HUDEP-2 (cell line): ENCODE data around the gene STK38.

Source experiments
- DNase-seq, 76 experiments: peaks; one replicate each; lab custom pipeline; 2025; ENCODE audit not compliant: unreplicated experiment in 76 of 76; lab: John Stamatoyannopoulos, UW

STK38 gene

GRCh38 chr6:36524871-36525270, 22.4 kb downstream of the STK38 start:
- no peak for DNase-seq

- no peak for DNase-seq
Measured at GRCh38 chr6:36523936-36524499, 23.3 kb downstream of the STK38 start.

GRCh38 chr6:36523451-36523850, 23.8 kb downstream of the STK38 start:
- DNase-seq: no peak

GRCh38 chr6:36519352-36519751, 27.9 kb downstream of the STK38 start:
- DNase-seq: no peak

DNA sequence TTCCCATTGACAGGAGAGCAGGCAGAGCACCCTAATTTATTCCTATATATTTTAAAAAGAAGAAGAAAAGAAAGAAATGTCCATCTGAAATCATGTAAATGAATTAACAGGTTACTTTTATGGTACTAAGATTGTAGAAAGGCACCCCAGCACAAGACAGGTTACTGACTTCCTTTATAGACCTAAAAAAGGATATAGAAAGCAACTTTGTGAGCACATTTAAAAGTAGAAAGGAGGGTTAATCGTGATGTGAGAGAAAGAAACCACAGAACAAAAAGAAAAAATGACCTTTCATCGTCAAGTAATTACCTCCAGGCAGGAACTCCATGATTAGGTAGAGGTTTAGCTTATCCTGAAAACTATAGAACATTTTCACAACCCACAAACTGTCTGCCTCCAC, 29.9 kb downstream of the STK38 start:
- DNase-seq: no peak

- DNase-seq: no peak
Measured at GRCh38 chr6:36516988-36517387, 30.3 kb downstream of the STK38 start.

DNA sequence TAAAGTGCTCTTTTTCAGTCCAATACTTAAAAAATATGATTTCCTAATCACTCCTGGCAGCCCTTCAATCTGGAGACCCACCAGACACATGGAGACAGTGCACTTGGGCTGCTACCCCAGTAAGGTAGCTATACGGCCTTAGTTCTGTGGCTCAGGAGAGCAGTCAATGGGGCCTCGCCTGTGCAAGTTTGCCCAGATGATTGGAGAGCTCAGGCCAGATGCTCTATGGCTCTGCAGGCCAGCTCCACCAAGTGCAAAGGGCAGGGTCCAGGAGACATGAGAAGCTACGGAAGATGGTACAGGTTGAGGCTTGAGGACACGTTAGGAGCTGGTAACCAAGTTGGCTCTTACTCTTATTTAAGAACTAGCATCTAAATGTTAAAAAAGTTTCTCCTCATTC, 30.7 kb downstream of the STK38 start:
- no peak for DNase-seq

DNA sequence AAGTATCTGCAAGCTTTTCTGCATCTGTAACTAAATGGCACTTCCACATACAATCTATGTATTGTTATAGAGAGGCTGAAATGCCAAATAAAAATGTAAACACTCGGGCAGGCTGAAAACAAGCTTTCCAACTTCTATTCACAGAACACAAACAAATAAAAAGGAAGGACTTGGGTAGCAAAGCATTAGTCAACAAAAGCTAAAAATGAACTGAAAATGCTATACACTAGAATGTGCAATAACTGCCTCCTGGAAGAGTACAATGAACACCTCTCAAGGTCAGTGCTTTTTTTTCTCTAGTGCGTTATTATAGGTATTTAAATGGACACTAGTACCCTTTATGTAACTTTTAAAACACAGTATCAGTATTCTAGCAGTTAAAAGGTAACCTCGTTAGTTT, 31.4 kb downstream of the STK38 start:
- no peak for DNase-seq

GRCh38 chr6:36514554-36515456, 32.5 kb downstream of the STK38 start:
- no peak for DNase-seq

DNA sequence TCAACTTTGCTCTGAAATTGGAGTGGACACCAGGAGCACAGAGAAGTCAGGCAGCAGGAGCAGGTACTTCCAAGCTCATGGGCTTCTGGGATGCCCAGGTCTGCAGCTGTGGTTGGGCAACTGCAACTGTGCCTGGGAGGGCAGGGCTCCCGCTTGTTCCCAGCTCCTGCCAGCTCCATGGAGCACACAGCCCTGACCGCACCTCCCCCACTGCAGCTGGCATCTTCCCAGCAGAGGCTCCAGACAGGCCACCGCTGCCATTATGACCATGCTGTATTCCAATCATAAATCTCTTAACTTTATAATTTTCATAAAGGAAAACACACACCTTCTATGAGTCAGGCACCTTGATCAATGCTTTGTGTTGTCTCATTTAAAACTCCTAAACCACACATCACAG, 36.9 kb downstream of the STK38 start:
- no peak for DNase-seq

DNA sequence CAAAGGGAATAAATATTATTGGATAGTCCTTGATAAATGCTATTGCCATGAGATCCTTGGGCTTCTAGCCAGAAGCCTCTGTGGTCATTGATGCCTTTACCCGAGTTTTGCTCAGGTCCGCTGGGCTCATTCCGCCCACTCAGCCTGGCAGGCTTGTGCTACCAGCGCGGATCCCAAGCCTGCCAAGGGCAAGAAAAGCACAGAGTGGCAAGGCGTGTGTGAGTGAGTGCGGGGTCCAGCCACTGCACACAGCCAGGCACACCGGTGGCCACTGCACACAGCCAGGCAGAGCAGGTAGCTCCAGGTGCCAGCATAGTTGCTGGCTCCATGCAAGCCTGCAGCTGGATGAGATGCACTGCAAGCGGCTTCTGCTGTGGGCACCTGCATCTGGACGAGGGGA, 38.7 kb downstream of the STK38 start:
- DNase-seq: no peak

DNA sequence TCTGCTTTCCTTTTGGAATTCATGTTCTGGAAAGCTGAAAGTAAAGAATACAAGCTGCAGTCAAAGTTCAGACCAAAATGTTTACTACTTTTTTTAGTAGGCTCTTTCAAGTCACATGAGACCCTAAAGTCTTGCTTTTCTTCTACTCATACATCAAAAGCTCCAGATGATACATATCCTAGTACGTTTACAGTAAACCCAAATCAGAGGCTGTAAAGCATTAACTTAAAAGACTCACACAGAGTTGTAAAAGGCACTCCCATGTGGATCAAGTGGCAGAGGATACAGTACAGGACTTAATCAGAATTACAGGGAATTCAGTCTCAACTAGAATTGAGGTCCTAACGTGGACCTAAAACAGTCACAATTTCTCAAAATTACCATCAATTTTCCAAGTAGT, 40.7 kb downstream of the STK38 start:
- no peak for DNase-seq

DNA sequence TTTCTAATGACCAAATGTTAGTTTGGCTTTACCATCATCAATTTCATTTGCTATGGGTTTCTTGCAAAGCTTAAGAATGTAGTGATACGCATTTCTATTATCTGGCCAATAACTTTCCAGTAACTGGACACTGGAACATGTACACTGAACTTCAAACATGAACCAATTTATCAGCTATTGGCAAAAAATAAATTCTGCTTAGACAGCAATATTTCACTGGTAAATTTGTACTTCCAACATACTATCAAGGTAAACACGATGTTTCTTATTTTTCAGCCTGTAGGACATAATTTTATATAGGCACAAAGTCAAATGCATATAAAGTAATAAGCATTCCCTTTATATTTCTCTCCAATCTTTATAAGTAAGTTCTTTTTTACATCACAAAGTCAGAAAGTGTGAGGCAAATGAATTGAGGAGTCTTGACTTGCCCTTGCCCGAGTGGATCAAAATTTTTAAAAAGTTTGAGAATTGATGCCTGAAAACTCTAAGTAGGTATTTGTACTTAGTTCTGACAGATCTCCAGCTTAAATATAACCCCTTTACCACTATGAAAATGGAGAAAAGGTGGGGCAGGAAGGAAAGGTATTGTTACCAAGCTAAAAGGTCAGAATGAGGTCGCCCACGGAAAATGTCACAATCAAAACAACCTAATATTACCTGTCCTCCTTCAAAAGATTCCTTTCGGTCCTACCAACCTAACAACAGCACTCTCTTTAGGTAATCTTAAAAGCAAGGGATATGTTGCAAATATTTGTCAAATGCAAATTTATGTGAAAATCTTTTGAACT, 41.3 kb downstream of the STK38 start:
- no peak for DNase-seq

- no peak for DNase-seq
Measured at GRCh38 chr6:36504982-36505381, 42.3 kb downstream of the STK38 start.

DNA sequence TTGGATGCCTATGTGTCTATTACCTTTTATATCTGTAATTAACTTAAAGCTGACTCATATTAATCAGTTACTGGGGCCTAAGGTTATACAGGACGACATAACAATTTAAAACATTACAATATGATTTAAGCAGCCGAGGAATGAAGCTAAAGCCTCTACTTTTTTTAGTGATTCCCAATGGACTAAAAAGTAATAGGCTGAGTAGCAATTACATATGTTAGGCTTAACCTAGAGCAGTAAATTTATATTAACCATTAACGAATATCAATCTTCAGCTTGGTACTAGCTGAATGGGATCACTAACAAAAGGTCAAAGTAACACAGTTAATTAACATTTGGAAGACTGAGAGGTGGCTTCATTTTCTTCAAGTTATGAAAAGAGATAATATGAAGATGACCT, 43.1 kb downstream of the STK38 start:
- no peak for DNase-seq

DNA sequence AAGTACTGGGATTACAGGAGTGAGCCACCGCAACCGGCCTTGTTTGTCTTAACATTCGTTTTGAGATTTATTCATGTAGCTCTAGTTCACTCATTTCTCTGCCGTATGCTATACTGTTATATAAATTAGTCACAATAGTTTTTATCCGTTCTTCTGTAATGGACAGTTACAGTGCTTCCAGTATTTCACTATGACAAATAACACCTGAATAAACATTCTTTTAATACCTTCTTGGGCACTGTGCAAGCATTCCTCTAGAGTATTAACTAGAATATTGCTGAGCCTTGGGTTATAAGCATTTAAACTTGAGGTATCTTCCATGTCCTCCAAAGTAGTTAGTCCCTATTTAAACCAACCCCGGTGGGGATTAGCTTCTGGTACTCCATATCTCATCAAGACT, 45.6 kb downstream of the STK38 start:
- no peak for DNase-seq

DNA sequence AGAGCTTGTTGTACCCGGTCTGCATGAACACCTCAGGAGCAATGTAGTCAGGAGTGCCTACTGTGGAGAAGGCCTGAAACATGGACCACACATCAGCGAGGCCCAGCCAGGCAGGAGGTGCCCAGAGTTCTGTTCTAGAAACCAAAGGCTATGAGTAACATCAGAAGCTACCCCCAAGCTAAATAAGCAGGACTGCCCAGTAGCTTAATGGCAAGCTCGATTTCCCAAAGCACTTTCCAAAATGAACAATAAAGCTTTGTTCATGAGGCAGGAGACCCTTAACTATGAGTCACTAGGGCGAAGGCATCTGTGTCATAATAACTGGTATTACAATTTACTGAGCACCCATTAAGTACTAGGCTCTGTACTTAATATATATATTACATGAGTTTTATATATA, 47.4 kb downstream of the STK38 start:
- no peak for DNase-seq

DNA sequence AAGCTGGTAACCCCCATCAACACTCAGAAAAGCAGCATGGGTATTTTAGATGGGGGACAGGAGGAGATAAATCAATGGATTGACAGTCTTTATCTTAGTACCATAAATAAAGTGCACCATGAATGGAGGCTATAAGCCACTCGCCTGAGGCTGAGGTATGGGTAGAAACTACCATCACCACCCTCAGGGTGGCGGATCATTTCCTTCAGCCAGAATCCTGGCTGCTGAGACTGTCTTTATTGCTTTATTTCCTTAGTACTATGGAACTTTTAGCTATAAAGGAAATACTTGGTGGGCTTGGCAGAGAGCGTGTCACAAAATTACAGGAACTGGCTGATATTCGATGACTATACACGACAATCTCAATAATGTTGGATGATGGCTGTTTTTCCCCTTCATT, 52.2 kb downstream of the STK38 start:
- DNase-seq: no peak

DNA sequence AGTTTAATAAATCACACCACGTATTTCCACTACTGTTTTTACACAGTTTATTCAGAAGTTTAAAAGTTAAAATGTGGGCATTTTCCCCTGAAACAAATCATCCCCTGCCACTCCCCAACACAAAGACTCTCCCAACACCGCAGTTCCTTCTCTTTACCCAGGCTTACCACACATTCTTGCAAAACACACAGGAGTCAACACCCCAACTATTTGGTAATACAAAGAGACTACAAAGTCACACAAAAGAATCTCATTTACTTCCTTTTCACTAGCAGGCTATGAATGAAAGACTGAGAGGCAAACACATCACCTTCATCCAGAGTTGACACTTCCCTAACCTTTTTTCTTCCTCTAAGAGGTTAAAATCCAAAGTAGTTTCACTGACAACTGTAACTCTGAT, 53.4 kb downstream of the STK38 start:
- no peak for DNase-seq

DNA sequence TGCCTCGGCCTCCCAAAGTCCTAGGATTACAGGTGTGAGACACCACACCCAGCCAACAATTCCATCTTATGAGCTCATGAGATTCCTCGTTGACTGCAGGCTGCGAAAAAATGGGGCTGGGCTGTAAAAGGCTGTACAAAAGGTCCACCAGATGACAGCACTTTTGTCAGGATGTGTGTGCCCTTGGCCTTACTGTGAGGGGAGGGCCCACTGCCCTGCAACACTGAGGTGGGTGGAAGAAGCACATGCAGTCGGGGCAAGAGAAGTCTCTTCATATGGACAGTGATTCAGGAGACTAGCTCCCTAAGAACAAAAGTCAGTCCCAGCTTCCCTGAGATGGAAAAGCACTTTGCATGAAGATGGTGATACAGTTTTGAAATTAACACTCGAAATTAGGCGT, 54.0 kb downstream of the STK38 start:
- no peak for DNase-seq

GRCh38 chr6:36492621-36493020, 54.7 kb downstream of the STK38 start:
- no peak for DNase-seq

DNA sequence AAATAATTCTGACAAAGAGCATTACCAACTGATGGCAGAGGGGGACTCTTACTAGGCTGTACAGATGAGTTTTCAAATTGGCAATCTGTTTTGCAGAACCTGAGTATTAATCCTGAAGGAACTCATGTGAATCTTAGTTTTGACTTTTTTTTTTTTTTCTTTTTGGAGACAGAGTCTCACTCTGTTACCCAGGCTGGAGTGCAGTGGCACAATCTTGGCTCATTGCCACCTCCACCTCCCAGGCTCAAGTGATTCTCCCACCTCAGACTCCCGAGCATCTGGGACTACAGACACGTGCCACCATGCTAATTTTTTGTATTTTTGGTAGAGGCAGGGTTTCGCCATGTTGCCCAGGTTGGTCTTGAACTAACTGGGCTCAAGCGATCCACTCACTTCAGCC, 55.2 kb downstream of the STK38 start:
- no peak for DNase-seq
